GM12891 (cell line): Measurements from ENCODE around the gene CCSER1.

Experiments used
- DNase-seq: peaks from one replicate; pipeline ENCODE4 v3.0.0; 2011; ENCODE audit warnings: low spot score; ENCODE audit not compliant: insufficient read length
- FAIRE-seq: peaks from 2 replicates; lab custom pipeline; 2011; peaks lifted over from hg19 to GRCh38; lab: Jason Lieb, UNC
- PAX5 ChIP-seq: IDR thresholded peaks from 2 replicates; pipeline ENCODE4 v1.6.1; 2011; ENCODE audit warnings: low read length, moderate library complexity, mild to moderate bottlenecking; ENCODE audit not compliant: insufficient read depth, severe bottlenecking
- POLR2A ChIP-seq: IDR thresholded peaks from 2 replicates; pipeline ENCODE4 v1.6.1; 2011; ENCODE audit warnings: low read depth, low read length, control low read depth
- POLR2AphosphoS5 ChIP-seq: IDR thresholded peaks from 2 replicates; pipeline ENCODE4 v1.6.1; 2011; ENCODE audit warnings: low read depth, low read length, control low read depth
- POU2F2 ChIP-seq: IDR thresholded peaks from 2 replicates; pipeline ENCODE4 v1.6.1; 2011; ENCODE audit warnings: low read depth, mild to moderate bottlenecking, control low read depth, low read length, moderate library complexity
- SPI1 ChIP-seq: IDR thresholded peaks from 2 replicates; pipeline ENCODE4 v1.6.1; 2011; ENCODE audit warnings: low read depth, low read length, control low read depth
- TAF1 ChIP-seq: IDR thresholded peaks from 2 replicates; pipeline ENCODE4 v1.6.1; 2011; ENCODE audit warnings: low read depth, low read length, control low read depth

CCSER1 gene

DNA sequence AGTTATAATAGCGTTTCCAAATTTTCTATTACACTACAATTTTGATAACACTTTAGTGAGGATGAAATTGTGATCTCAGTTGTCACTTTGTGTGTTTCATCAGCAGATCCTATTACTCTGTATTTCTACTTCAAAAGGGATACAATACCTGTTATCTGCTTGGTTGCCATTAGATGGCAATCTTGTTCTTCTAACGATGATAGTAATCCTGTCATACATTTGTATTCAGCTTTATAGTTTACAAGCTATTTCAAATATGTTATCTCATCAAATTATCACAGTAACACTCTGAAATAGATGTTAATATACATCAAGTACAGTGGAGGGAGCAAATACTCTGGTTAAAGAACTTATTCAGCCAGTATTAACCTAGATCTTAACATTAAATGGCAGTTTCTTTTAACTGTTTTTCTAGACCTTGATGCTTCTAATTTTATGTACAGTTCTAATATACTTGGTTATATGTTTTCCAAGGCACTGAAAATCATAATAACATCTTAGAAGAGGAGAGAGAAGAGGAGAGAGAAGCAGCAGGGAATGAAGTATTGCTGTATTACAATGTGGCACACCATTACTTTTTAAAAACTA is 292.0 kb downstream of the CCSER1 start:
- TF ChIP-seq SPI1 (no peak), POLR2AphosphoS5 (no peak), POLR2A (no peak), POU2F2 (no peak), PAX5 (no peak), TAF1 (no peak)

DNA sequence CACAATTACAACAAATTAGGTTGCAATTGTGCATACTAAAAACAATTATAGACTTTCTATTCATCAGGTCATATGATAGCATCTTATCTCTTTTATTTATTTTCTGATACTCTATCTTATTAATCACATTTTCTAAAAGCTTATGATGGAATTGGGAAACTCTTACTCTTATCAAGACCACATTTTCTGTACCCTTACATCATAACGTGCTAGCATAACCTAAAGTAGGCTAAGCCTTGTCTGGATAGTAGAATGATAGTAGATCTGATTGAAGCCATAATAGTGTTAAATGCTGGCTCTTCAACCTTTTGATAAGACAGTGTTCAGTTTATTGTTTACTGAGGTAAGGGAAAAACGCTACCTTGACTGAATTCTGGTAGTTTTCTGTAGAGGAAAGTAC is 294.0 kb downstream of the CCSER1 start:
- FAIRE-seq: no peak
- DNase-seq: no peak
- TF ChIP-seq TAF1 (no peak), PAX5 (no peak), SPI1 (no peak)

More for the DNA sequence above, 292.0 kb downstream of the CCSER1 start:
- DNase-seq (no peak), FAIRE-seq (peak; percentile 87)

DNA sequence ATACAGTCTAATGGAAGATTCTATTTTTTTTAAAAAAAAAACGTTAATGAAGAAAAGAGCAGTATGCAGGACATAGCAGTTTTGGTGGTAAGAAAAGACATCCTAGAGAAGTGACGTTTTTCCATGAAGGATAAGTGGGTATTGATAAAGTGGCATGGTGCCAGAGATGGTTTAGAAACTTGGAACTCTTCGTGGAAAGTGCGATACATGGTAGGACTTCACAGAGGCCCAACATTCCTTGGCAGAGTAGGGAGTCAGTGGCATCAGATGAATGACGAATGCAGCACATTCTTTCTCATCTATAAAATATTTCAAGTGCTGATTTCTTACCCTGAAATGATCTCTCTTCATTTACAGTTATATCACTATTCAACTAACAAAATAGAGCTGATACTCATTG is 298.7 kb downstream of the CCSER1 start:
- TF ChIP-seq SPI1 (no peak), POLR2AphosphoS5 (no peak), TAF1 (no peak), POLR2A (no peak), POU2F2 (no peak), PAX5 (no peak)
- DNase-seq: no peak
- no peak for FAIRE-seq

DNA sequence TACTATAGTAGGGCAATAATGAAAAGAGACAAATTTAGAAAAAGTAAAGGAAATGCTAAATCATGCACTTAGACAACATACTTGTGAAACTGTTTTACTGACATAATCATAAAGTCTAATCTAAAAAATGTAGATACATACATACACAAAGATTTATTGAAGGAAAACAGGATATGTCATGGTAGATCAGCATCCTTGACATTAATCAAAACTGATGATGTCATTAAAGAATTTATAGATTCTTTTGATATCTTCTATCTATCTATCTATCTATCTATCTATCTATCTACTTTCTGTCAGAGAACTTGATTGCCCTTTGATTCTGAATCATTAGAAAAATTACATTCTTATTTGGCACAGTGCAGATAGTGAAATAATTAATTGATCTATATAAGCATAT is 311.3 kb downstream of the CCSER1 start:
- FAIRE-seq (no peak), DNase-seq (no peak)
- TF ChIP-seq SPI1 (no peak), POLR2AphosphoS5 (no peak), POLR2A (no peak), PAX5 (no peak), TAF1 (no peak), POU2F2 (no peak)

DNA sequence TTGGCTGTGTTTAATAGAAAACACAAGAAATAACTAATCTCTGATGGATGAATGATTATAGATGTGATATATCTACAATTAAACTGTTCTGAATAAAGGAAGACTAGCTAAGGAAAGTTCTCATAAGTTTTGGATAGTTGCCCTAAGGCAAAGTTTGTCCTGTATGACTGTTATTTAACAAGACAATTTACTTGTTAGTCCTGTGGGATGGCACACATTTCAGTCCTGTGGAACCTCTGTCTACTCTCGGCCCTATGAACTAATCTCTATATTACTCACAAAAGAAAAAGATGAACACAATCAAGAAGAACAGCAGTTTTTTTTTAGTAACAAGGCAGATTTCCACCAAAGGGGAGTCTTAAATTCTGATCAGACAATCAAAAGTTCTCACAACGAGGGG is 314.6 kb downstream of the CCSER1 start:
- no peak for DNase-seq
- no peak for FAIRE-seq
- TF ChIP-seq POLR2A (no peak), POLR2AphosphoS5 (no peak), POU2F2 (no peak), TAF1 (no peak), SPI1 (no peak), PAX5 (no peak)

DNA sequence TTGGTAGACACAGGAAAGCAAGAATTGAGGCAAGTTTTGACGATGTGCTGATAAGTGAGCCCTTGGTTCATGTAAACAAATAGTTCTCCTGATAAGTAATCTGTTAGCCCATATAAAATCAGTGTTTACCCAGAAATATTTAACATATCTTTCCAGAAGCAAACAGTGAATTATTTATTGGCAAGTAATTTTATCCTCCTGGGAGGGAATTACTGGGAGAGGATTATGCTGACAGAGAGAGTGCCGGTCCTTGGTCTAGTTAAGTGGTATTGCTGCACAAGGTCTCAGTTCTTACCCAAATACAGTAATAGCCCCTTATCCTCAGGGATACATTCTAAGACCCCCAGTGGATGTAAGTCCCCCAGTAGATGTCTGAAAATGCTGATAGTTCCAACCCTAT is 315.4 kb downstream of the CCSER1 start:
- no peak for DNase-seq
- TF ChIP-seq PAX5: no peak
- TF ChIP-seq TAF1: no peak
- no peak for TF ChIP-seq POU2F2
- no peak for TF ChIP-seq POLR2AphosphoS5
- no peak for TF ChIP-seq POLR2A
- no peak for TF ChIP-seq SPI1
- FAIRE-seq: no peak

DNA sequence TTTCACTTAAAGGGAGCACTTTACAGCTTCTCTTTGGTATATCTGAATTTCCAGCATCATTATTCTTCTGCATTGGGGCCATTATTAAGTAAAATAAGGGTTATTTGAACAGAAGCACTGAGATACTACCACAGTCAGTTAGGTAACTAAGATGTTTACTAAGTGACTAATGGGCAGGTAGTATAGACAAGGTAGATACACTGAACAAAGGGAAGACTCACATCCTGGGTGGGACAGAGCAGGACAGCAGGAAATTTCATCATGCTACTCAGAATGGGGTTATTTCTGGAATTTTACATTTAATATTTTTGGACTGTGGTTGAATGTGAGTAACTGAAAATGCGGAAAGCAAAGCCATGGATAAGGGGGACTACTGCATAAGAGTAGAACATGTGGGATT is 316.0 kb downstream of the CCSER1 start:
- FAIRE-seq (no peak), DNase-seq (no peak)
- no peak for TF ChIP-seq POU2F2
- no peak for TF ChIP-seq POLR2A
- TF ChIP-seq POLR2AphosphoS5: no peak
- no peak for TF ChIP-seq TAF1
- no peak for TF ChIP-seq SPI1
- no peak for TF ChIP-seq PAX5

DNA sequence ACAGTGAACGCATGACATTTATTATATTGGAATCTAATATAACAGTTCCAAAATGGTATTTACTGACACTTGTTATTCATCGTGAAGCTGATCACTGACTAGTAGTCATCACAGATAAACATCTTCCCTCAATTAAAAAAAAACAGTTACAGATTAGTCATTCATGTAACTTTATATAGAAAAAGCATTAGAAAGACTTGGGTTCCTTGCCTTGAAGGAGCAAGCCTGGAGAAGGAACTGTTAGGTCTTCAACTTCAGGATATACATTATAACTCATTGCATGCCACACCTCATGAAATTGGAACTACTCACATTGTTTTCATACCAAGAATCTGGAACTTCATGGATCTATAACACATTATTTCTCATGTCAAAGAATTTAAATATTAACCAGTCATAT is 317.7 kb downstream of the CCSER1 start:
- FAIRE-seq (no peak), DNase-seq (no peak)
- TF ChIP-seq PAX5 (no peak), POLR2AphosphoS5 (no peak), SPI1 (no peak), POU2F2 (no peak), TAF1 (no peak), POLR2A (no peak)

DNA sequence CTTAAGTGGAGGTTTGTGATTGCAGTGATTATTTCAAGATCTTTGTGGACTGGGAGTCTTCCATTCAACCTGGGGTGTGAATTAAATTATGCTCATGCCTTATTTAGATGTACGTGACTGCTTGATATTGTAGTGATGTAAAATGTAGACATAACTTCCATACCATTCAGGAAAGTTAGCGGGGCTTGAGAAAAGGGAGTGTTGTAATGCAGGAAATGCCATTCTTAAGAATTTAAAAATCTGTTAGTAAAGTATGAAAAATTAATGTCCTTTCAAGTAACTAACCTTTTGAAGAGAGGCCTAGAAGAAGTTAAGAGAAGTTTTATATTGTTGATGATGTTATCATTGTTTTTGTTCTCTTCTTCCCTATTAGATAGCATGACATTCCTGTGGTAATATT is 318.2 kb downstream of the CCSER1 start:
- DNase-seq (no peak), FAIRE-seq (no peak)
- no peak for TF ChIP-seq POU2F2
- no peak for TF ChIP-seq PAX5
- no peak for TF ChIP-seq POLR2A
- TF ChIP-seq SPI1: no peak
- TF ChIP-seq TAF1: no peak

DNA sequence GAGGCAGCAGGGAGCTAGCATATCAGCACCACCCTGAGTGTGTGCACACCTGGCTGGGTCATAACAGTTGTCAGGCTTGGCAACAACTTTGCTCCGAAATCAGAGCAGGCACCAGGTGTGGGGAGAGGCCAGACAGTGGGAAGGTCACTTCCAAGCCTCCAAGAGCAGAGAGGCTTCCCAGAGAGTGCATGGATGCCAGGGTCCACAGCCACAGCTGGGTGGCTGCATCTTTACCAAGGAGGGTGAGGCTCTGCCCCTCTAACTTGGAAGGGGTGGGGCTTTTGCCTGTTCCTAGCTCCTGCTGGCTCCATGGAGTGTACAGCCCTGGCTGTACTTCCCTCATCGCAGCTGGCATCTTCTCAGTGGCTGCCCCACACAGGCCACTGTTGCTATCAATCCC is 322.4 kb downstream of the CCSER1 start:
- FAIRE-seq (no peak), DNase-seq (no peak)
- TF ChIP-seq SPI1: no peak
- no peak for TF ChIP-seq POLR2A
- no peak for TF ChIP-seq PAX5
